ENCODE measurements around the gene MMS19. TPM values are rescaled to one million over a fixed set of nuclear protein-coding genes. Genes with fewer than 3 reads are reported as not detected.

Gene MMS19, protein sequence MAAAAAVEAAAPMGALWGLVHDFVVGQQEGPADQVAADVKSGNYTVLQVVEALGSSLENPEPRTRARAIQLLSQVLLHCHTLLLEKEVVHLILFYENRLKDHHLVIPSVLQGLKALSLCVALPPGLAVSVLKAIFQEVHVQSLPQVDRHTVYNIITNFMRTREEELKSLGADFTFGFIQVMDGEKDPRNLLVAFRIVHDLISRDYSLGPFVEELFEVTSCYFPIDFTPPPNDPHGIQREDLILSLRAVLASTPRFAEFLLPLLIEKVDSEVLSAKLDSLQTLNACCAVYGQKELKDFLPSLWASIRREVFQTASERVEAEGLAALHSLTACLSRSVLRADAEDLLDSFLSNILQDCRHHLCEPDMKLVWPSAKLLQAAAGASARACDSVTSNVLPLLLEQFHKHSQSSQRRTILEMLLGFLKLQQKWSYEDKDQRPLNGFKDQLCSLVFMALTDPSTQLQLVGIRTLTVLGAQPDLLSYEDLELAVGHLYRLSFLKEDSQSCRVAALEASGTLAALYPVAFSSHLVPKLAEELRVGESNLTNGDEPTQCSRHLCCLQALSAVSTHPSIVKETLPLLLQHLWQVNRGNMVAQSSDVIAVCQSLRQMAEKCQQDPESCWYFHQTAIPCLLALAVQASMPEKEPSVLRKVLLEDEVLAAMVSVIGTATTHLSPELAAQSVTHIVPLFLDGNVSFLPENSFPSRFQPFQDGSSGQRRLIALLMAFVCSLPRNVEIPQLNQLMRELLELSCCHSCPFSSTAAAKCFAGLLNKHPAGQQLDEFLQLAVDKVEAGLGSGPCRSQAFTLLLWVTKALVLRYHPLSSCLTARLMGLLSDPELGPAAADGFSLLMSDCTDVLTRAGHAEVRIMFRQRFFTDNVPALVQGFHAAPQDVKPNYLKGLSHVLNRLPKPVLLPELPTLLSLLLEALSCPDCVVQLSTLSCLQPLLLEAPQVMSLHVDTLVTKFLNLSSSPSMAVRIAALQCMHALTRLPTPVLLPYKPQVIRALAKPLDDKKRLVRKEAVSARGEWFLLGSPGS
- 100 to 1,000 TPM in 1 of 2 experiments, 10 to 100 TPM in 1; 98.0 to 100 TPM for total RNA-seq

GRCh38 chr10:97498076-97498840, at the start of gene MMS19:
Gene MMS19 (minus strand): TSS chr10:97498422. CDS start chr10:97498384, 38 bp downstream.
- CTCF ChIA-PET = interaction anchor here (1.0 kb wide), 1 partner anchor 48 kb away, joined by 3 read pairs; no protein-coding TSS in a partner anchor
- POLR2A ChIA-PET = interaction anchor here (0.6 to 1.3 kb wide), 2 partner anchors 188 to 402 kb away, joined by 3 to 5 read pairs; partner anchors contain the start of gene AVPI1

DNA sequence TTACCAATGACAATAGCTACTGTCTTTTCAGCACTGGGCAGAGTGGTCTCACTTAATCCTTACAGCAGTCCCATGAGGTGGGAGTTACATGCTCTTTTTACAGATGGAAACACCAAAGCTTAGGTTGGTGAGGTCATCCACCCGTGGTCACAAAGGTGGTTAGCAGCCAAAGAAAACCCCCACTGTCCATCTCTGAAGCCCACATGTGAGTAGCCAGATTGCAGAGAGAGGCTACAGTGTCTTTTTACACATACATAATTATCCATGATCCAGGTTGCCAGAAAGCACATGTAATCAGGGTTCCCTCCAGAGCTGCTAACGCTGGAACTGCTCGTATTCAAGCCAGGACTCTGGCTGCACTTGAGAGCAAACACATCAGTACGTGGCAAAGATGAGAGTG, 49.7 kb upstream of the MMS19 start:
- ChIA-PET POLR2A (no interaction called here), CTCF (no interaction called here)

GRCh38 chr10:97547271-97547600, 49.0 kb upstream of the MMS19 start:
- CTCF ChIA-PET = no interaction called here
- POLR2A ChIA-PET = no interaction called here

DNA sequence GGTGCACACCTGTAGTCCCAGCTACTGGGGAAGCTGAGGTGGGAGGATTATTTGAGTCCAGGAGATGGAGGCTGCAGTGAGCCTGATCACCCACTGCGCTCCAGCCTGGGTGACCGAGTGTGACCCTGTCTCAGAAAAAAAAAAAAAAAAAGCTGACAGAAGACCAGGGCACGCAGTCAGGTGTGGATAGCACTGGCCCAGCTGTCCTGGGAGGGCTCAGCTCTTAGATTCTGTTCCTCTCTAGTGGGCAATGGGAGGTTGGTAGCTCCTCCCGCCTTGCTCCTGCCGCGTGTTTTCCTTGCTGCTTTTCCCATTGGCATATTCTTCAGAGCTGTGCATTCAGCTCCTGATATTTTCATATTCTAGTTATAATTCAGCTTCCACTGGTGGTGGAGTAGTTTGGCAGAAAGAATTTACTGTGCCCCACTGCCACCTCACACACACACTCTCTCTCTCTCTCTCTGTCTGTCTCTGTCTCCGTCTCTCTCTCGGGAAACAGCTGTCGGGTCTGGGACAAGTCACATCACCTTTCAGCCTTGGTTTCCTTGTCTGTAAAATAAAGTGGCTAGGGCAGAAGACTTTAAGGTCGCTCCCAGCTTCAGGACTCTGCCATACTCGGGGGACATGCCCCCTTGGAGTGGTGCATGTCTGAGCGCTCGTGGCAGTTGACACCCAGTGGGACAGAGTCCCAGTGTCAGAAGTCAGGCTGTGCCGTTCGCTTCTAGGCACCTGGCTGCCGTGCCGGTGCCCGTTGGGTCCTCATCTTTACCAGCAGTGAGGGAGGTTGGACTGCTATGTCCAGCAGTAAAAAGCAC, 48.4 kb upstream of the MMS19 start:
- ChIA-PET CTCF (interaction anchor here (0.7 to 0.8 kb wide), 2 partner anchors 67 to 249 kb away, joined by 3 to 4 read pairs; no protein-coding TSS in a partner anchor), POLR2A (no interaction called here)

DNA sequence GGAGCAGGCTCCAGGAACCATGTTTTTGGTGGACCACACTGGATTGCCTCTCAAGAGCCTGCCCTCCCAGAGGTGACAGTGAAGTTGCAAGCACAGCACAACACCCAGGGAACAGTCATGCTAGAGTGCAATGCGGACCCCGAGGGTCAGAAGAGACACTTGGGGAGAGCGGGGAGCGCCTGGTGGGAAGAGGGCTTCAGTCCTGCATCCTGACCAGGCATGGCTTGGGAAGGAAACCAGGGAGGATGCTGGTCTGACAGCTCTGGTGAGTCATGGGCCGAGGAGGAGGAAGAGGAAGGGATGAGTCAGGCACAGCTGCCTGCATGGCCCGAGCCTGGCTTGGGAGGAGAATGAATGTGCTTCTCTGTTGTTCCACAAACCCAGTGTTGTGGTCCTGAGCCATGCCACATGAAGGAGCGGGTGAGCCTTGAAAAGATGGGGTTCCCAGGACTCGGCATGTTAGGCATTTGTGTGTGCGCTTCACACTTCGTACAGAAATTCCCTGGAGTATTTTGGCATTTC, 44.9 kb upstream of the MMS19 start:
- CTCF ChIA-PET = interaction anchor here (1.5 kb wide), 1 partner anchor 11 kb away, joined by 6 read pairs; no protein-coding TSS in a partner anchor
- POLR2A ChIA-PET = no interaction called here

DNA sequence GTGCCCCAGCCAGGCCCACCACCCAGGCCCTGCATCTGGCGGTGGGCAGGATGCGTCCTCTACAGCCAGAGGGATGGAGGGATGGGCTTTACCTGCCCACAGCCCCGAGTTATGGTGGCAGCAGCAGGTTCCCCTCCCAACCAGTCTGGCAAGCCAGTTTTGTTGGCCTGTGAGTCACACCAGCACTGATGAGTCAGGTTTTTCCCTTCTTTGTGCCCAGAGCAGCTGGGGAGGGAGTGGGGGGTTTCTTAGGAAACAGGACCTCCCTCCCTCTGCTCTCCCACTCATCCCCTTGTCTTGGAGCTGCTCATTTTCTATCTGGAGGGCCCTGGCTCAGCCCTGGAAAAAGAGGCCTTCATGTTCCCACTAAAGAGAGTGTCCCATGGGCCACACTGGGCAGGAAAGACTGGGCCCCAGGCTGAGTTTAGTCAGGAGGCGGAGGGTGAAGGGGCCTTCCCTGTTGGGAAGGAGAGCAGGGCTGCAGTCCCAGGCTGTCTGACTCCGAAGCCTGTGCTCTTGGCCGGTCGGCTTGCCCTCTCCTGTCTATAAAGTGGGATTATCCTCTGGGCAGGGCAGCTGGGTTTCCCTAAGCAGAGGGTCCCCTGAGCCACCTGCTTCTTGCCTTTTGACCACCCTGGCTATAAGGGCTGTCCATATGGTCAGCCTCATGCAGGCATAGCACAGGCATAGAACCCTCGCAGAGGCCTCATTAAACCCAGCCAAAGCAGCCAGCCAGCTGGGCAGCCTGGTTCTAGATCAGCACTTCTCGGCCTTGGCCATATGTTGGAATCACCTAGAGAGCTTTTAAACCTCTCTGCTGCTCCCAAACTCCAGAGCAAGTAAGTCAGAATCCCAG, 44.2 kb upstream of the MMS19 start:
- CTCF ChIA-PET = interaction anchor here (1.5 kb wide), 1 partner anchor 12 kb away, joined by 6 read pairs; no protein-coding TSS in a partner anchor
- POLR2A ChIA-PET = no interaction called here

- ChIA-PET POLR2A (no interaction called here), CTCF (interaction anchor here (0.7 to 0.9 kb wide), 3 partner anchors 40 to 130 kb away, joined by 3 to 5 read pairs (median 4); no protein-coding TSS in a partner anchor)
Observed at GRCh38 chr10:97540669-97541500, 42.7 kb upstream of the MMS19 start.

DNA sequence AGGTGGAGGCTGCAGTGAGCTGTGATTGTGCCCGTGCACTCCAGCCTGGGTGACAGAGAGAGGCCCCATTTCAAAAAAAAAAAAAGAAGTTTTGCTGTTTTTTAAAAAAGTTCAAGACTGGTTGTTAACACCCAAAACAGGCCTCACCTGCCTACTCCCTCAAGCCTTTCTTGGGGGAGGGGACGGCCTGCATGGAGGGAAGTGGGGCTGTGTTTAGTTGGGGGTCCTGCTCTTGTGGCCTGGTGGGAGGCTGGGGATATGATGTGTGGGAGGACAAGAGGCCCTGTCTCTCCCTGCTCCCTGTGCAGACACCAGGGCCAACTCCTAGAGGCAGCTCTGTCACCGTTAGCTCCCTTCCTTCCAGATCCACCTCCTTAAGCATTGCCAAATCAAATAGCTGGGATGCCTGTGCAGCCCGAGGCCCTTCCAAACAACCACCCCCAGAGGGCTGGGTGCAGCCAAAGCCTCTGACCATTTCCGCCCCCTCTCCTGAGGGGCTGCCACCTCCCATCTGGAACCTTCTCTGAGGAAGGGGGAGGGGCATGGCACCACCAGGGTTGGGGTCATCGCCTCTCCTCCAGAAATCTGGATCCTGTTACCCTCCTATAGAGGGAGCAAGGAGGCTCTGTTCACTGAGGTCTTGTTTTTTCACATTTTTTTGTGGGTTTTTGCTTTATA, 41.4 kb upstream of the MMS19 start:
- POLR2A ChIA-PET = no interaction called here
- CTCF ChIA-PET = interaction anchor here (0.6 to 0.9 kb wide), 2 partner anchors 13 to 32 kb away, joined by 3 to 7 read pairs; no protein-coding TSS in a partner anchor

GRCh38 chr10:97538839-97539238, 40.6 kb upstream of the MMS19 start:
- ChIA-PET CTCF (interaction anchor here (0.9 kb wide), 1 partner anchor 31 kb away, joined by 3 read pairs; no protein-coding TSS in a partner anchor), POLR2A (no interaction called here)

GRCh38 chr10:97538411-97538810, 40.2 kb upstream of the MMS19 start:
- ChIA-PET POLR2A (no interaction called here), CTCF (no interaction called here)

DNA sequence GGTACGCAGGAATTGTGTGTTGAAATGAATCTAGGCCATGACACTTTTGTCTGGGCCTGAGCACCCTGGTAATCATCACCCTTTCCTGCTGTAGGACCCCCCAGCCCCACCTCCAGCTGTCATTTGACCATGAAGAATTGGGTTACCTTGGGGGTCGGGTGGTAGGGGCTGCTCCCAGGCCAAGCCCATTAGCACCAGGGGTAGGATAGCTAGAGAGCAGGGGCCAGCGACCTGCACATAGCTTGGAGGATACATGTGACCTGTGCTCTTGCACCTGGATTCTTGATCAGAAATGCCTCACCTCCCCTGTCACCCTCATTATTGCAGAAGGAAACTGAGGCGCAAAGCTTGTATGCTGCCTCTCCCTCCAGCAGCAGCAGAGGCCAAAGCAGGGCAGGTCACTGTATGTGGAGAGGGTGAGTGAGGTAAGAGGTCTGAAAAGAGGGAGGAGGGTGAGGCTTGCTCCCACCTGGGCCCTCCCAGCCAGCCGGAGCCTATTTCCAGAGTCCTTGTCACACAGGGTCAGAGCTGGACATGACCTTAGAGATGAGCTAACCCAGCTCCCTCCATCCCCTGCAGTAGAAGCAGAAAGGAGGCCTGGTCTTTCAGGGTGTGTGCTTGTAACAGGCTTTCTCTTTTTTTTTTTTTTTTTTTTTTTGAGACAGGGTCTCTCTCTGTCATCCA, 39.1 kb upstream of the MMS19 start:
- ChIA-PET CTCF (no interaction called here), POLR2A (no interaction called here)

DNA sequence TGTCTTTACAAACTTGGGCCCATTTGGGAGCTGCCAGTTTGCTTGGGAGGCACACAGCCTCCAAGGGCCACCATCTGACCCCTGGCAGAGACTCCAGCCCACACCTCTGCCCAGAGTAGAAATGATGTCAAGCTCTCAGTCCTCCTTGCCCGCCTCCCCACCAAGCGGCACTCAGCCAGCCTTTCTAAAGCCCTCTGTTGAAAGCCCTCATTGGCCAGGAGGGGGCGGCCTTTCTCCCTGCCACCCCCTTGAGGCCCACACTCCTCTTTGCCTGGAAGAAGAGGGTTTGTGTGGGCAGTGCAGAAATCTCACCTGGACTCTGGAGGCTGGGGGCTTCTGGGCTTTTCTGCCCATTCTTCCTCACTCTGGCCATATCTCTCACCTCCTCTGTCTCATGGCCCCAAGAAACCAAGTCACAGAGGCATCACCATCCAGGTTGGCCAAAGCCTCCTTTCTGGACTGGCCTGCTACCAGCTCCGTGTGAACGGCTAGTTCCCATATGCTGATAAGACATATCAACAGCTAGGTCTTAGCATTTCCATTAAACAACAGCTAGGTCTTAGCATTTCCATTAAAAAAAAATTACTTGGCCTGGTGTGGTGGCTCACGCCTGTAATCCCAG, 36.6 kb upstream of the MMS19 start:
- CTCF ChIA-PET = interaction anchor here (1.2 to 2.7 kb wide), 3 partner anchors 13 to 89 kb away, joined by 3 to 20 read pairs (median 7); no protein-coding TSS in a partner anchor
- POLR2A ChIA-PET = no interaction called here

GRCh38 chr10:97533888-97534287, 35.7 kb upstream of the MMS19 start:
- CTCF ChIA-PET = interaction anchor here (0.6 to 2.7 kb wide), 6 partner anchors 12 to 475 kb away, joined by 3 to 20 read pairs (median 4); no protein-coding TSS in a partner anchor
- POLR2A ChIA-PET = no interaction called here

- CTCF ChIA-PET = interaction anchor here (0.6 to 1.0 kb wide), 2 partner anchors 18 to 140 kb away, joined by 3 to 4 read pairs; no protein-coding TSS in a partner anchor
- POLR2A ChIA-PET = no interaction called here
Observed at GRCh38 chr10:97532935-97533671, 34.9 kb upstream of the MMS19 start.
